ENCODE results near the gene SLC31A2.
A peak's percentile ranks its signal among the peaks of the same experiment; 100 is the strongest.
"Not testable (repeated sequence)": the region's sequence is repeated elsewhere in the genome, so short reads cannot be mapped to it uniquely, and the experiment has no call there.

The SLC31A2 gene, protein sequence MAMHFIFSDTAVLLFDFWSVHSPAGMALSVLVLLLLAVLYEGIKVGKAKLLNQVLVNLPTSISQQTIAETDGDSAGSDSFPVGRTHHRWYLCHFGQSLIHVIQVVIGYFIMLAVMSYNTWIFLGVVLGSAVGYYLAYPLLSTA

DNA sequence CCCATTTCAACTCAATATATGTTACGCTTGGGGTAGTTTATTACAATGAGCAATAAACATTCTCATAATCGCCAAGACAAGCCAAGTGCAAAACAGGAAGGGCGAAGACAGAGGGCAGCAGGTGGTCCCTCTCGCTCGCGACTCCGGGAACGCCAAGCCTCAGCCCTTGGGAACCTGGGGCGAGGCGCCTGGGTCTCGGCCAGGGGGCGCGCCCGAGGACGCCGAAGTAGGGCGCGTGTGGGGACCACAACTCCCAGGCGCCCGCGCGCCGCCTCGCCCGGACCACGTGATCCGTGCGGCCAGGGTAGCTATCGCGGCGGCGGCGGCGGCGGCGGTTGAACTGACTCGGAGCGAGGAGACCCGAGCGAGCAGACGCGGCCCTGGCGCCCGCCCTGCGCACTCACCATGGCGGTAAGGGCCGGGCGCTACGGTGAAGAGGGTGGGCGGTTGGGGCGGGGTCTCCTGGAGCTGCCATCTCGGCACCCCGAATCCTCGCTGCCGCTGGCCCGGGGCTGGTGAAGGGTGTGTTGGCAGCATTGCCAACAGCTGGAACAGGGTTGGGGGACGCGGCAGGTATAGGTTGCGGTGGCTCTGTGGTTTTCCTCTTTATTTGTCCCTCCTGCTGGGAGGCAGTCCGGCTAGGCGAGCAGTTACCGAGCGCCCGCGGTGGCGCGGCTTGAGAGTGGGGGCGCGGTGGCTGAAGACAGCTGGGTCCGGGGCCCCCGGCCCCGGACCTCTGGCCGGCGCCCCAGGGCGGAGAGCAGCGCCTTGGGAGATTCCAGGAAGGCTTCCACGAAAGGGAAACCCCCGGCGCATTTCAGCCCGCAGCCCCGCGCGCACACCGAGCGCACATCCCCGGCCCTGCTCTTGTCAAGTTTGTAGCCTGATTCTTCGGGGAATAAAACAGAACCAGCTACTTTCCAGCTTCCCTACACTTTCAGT lies at the start of gene SLC31A2:
Gene SLC31A2, plus strand, starts transcription at position 338 of the 942 bp plus-strand sequence. Its CDS starts 68 bp downstream, at position 406.
- peak within 1 kb of the TSS; percentile 85 for H3K4me2 ChIP-seq (ENCODE audit: insufficient read depth, low read length)
- peak within 1 kb of the TSS; percentile 68 to 91; a peak in 3 of 4 replicates for H3K4me3 ChIP-seq (ENCODE audit: low read depth in 1 of 2, low read length in 2 of 2)
- no peaks in the 10 kb centered on the region for H3K9me3 ChIP-seq (ENCODE audit: insufficient read depth, low read length, severe bottlenecking)
- peak within 1 kb of the TSS; percentile 91 for H2AFZ ChIP-seq (ENCODE audit: low read depth, low read length)
- peaks cover 10% of the 10 kb centered on the region for H3K27me3 ChIP-seq (ENCODE audit: insufficient read depth, low read length, poor library complexity)
- no peaks in the 10 kb centered on the region for H4K20me1 ChIP-seq (ENCODE audit: insufficient read depth, low read length)
- H3K36me3 ChIP-seq (ENCODE audit: insufficient read depth, low read length): no peaks in the 10 kb centered on the region
- DNase-seq: peak; percentile 85
- H3K79me2 ChIP-seq (ENCODE audit: insufficient read depth, low read length): no peaks in the 10 kb centered on the region
- H3K27ac ChIP-seq (ENCODE audit: low read length): peak within 1 kb of the TSS; percentile 67
- peak within 1 kb of the TSS; percentile 67 for H3K9ac ChIP-seq (ENCODE audit: low read depth, low read length)
- peaks cover 30% of the 10 kb centered on the region for H3K4me1 ChIP-seq (ENCODE audit: insufficient read depth, low read length)
- no peak for TF ChIP-seq EZH2 (IDR thresholded peaks at IDR 0.05; ENCODE audit: borderline replicate concordance, low read depth, low read length, severe bottlenecking)
- TF ChIP-seq, protein P1, sequence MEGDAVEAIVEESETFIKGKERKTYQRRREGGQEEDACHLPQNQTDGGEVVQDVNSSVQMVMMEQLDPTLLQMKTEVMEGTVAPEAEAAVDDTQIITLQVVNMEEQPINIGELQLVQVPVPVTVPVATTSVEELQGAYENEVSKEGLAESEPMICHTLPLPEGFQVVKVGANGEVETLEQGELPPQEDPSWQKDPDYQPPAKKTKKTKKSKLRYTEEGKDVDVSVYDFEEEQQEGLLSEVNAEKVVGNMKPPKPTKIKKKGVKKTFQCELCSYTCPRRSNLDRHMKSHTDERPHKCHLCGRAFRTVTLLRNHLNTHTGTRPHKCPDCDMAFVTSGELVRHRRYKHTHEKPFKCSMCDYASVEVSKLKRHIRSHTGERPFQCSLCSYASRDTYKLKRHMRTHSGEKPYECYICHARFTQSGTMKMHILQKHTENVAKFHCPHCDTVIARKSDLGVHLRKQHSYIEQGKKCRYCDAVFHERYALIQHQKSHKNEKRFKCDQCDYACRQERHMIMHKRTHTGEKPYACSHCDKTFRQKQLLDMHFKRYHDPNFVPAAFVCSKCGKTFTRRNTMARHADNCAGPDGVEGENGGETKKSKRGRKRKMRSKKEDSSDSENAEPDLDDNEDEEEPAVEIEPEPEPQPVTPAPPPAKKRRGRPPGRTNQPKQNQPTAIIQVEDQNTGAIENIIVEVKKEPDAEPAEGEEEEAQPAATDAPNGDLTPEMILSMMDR (IDR thresholded peaks at IDR 0.05; ENCODE audit: borderline replicate concordance, extremely low read depth, low read length, poor library complexity, severe bottlenecking): peak; percentile 56
- peak; percentile 97 for ATAC-seq (ENCODE audit: insufficient read depth, low read depth)

- H3K4me2 ChIP-seq (ENCODE audit: insufficient read depth, low read length); H3K9me3 ChIP-seq (ENCODE audit: insufficient read depth, low read length, severe bottlenecking); DNase-seq; ATAC-seq (ENCODE audit: insufficient read depth, low read depth); H3K36me3 ChIP-seq (ENCODE audit: insufficient read depth, low read length); H3K9ac ChIP-seq (ENCODE audit: low read depth, low read length); H3K27ac ChIP-seq (ENCODE audit: low read length); H3K4me3 ChIP-seq (ENCODE audit: low read depth in 1 of 2, low read length in 2 of 2); H4K20me1 ChIP-seq (ENCODE audit: insufficient read depth, low read length); H3K27me3 ChIP-seq (ENCODE audit: insufficient read depth, low read length, poor library complexity); H2AFZ ChIP-seq (ENCODE audit: low read depth, low read length); H3K4me1 ChIP-seq (ENCODE audit: insufficient read depth, low read length); H3K79me2 ChIP-seq (ENCODE audit: insufficient read depth, low read length): not testable (repeated sequence)
Observed at GRCh38 chr9:113105345-113105744, 45.5 kb upstream of the SLC31A2 start.

DNA sequence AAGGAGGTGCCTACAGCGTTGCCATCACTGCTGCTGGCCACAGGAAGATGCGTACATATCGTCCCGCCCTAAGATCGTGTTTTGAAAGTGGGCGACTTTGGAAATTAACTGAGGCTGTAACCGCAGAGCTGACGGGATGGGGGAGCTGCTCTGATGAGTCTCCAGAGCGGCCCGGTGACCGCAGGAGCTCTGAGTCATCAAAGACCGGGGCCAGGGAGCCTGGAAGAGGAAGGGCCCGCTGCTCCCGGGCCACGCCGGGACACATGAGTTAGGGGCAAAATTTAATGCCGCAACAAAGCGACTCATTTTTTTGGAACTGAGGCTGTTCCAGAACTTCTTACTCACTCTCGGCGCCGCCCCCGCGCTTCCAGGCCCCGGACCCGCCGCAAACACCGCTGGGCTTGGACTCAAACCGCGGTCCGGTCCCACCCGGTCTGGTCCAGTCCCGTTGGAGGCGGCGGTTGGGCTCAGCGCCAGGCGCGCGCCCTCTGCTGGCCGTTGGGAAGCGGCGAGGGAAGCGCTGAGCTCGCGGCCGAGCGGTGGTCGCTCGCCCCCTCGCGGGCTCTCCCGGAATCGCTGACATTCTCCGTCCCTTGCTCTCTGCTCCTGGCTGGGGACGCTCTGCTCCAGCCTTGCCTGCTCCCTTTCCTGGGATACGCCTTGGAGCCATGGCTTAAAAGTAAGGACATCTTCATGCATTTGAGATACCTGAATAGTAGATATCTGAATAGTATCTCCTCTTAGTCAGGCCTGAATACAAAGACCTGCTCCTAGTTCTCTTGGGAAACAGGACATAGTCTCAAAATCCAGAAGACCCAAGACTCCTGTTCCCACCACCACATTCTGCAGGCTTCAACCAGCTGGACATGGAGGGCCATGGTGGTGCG lies 39.5 kb upstream of the SLC31A2 start:
- ATAC-seq (ENCODE audit: insufficient read depth, low read depth): peak; percentile 72

DNA sequence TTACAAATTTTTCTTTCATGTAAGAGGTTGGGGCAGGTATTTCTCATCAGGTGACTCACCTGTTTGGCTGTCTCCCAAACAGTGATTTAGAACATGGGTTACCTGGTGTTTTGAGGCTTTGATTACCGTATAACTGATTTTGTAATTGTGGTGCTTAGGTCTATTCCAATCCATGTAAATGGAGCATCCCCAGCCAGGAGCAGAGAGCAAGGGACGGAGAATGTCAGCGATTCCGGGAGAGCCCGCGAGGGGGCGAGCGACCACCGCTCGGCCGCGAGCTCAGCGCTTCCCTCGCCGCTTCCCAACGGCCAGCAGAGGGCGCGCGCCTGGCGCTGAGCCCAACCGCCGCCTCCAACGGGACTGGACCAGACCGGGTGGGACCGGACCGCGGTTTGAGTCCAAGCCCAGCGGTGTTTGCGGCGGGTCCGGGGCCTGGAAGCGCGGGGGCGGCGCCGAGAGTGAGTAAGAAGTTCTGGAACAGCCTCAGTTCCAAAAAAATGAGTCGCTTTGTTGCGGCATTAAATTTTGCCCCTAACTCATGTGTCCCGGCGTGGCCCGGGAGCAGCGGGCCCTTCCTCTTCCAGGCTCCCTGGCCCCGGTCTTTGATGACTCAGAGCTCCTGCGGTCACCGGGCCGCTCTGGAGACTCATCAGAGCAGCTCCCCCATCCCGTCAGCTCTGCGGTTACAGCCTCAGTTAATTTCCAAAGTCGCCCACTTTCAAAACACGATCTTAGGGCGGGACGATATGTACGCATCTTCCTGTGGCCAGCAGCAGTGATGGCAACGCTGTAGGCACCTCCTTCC lies 37.9 kb upstream of the SLC31A2 start:
- ATAC-seq (ENCODE audit: insufficient read depth, low read depth); H3K27me3 ChIP-seq (ENCODE audit: insufficient read depth, low read length, poor library complexity); H2AFZ ChIP-seq (ENCODE audit: low read depth, low read length); H3K4me3 ChIP-seq (ENCODE audit: low read depth in 1 of 2, low read length in 2 of 2); H3K27ac ChIP-seq (ENCODE audit: low read length); H3K79me2 ChIP-seq (ENCODE audit: insufficient read depth, low read length); H3K9ac ChIP-seq (ENCODE audit: low read depth, low read length); H3K36me3 ChIP-seq (ENCODE audit: insufficient read depth, low read length); H4K20me1 ChIP-seq (ENCODE audit: insufficient read depth, low read length); H3K9me3 ChIP-seq (ENCODE audit: insufficient read depth, low read length, severe bottlenecking); H3K4me1 ChIP-seq (ENCODE audit: insufficient read depth, low read length); DNase-seq; H3K4me2 ChIP-seq (ENCODE audit: insufficient read depth, low read length): not testable (repeated sequence)

More for the DNA sequence above, 39.5 kb upstream of the SLC31A2 start:
- H3K4me2 ChIP-seq (ENCODE audit: insufficient read depth, low read length); DNase-seq; H2AFZ ChIP-seq (ENCODE audit: low read depth, low read length); H3K4me3 ChIP-seq (ENCODE audit: low read depth in 1 of 2, low read length in 2 of 2); H3K4me1 ChIP-seq (ENCODE audit: insufficient read depth, low read length); H3K79me2 ChIP-seq (ENCODE audit: insufficient read depth, low read length); H3K27me3 ChIP-seq (ENCODE audit: insufficient read depth, low read length, poor library complexity); H3K27ac ChIP-seq (ENCODE audit: low read length); H3K36me3 ChIP-seq (ENCODE audit: insufficient read depth, low read length); H4K20me1 ChIP-seq (ENCODE audit: insufficient read depth, low read length); H3K9me3 ChIP-seq (ENCODE audit: insufficient read depth, low read length, severe bottlenecking); H3K9ac ChIP-seq (ENCODE audit: low read depth, low read length): not testable (repeated sequence)

GRCh38 chr9:113118829-113119228 lies 32.0 kb upstream of the SLC31A2 start:
- ATAC-seq (ENCODE audit: insufficient read depth, low read depth); H3K9ac ChIP-seq (ENCODE audit: low read depth, low read length); H3K27me3 ChIP-seq (ENCODE audit: insufficient read depth, low read length, poor library complexity); H3K4me3 ChIP-seq (ENCODE audit: low read depth in 1 of 2, low read length in 2 of 2); H3K4me1 ChIP-seq (ENCODE audit: insufficient read depth, low read length); H3K79me2 ChIP-seq (ENCODE audit: insufficient read depth, low read length); H2AFZ ChIP-seq (ENCODE audit: low read depth, low read length); H3K9me3 ChIP-seq (ENCODE audit: insufficient read depth, low read length, severe bottlenecking); H4K20me1 ChIP-seq (ENCODE audit: insufficient read depth, low read length); H3K36me3 ChIP-seq (ENCODE audit: insufficient read depth, low read length); DNase-seq; H3K4me2 ChIP-seq (ENCODE audit: insufficient read depth, low read length); H3K27ac ChIP-seq (ENCODE audit: low read length): not testable (repeated sequence)
